Measurements from ENCODE around the gene LARGE2.

GRCh38 chr11:45935349-45936064, 13.1 kb downstream of the LARGE2 start:
- TF ChIP-seq CTCF (tag by site-specific recombination; IDR thresholded peaks at IDR 0.05): no peak
- no peak for TF ChIP-seq ZEB2 (tag by site-specific recombination; IDR thresholded peaks at IDR 0.05)
- no peak for TF ChIP-seq PBX3 (CRISPR knock-in tag; IDR thresholded peaks at IDR 0.05)
- TF ChIP-seq EGR2 (tag by site-specific recombination; IDR thresholded peaks at IDR 0.05; ENCODE audit: low read depth): no peak
